H1 (cell line): ENCODE data around the gene EGFR. TPM values are rescaled to one million over a fixed set of nuclear protein-coding genes. Genes with fewer than 3 reads are reported as not detected.

Experiments used
- CTCF ChIA-PET: fragments of 300-600 bp; sonication (Branson Sonifier 250); formaldehyde crosslinking; loops from one replicate; lab custom pipeline; 2021; ENCODE audit not compliant: partially characterized antibody; lab: Charles Lee
- POLR2A ChIA-PET: fragments of 300-600 bp; sonication (Branson Sonifier 250); formaldehyde crosslinking; loops from one replicate; lab custom pipeline; 2021; ENCODE audit warnings: inconsistent platforms; ENCODE audit not compliant: partially characterized antibody; lab: Charles Lee
- DNase-seq, 2 experiments: peaks; one replicate each; pipeline versions ENCODE4 v3.0.0 to v3.0.0-alpha.2; 2010 to 2022; ENCODE audit warnings: low spot score in 2 of 2, low read depth in 1 of 2, mixed read lengths in 1 of 2
- FAIRE-seq: peaks from 2 replicates; lab custom pipeline; 2011; peaks lifted over from hg19 to GRCh38; lab: Jason Lieb, UNC
- H2AFZ ChIP-seq: 2 replicates; pipeline ENCODE4 v1.8.1; 2012; ENCODE audit warnings: low read length, inconsistent platforms
- H2AK5ac ChIP-seq: 2 replicates; pipeline ENCODE4 v1.6.1; 2013; ENCODE audit warnings: low read depth, low read length
- H2BK120ac ChIP-seq: replicated peaks from 2 replicates; pipeline ENCODE3; 2013; ENCODE audit warnings: low read depth, low read length, inconsistent platforms
- H2BK12ac ChIP-seq: 2 replicates; pipeline ENCODE4 v1.6.1; 2013; ENCODE audit warnings: low read depth, low read length
- H2BK15ac ChIP-seq: 2 replicates; pipeline ENCODE4 v1.6.1; 2013; ENCODE audit warnings: low read length
- H2BK20ac ChIP-seq: 2 replicates; pipeline ENCODE4 v1.6.1; 2013; ENCODE audit warnings: low read length
- H2BK5ac ChIP-seq: 2 replicates; pipeline ENCODE4 v1.6.1; 2013; ENCODE audit warnings: low read depth, low read length
- H3K14ac ChIP-seq: 2 replicates; pipeline ENCODE4 v1.6.1; 2013; ENCODE audit warnings: inconsistent platforms; ENCODE audit not compliant: insufficient read length
- H3K18ac ChIP-seq: 2 replicates; pipeline ENCODE4 v1.6.1; 2013; ENCODE audit warnings: low read length; ENCODE audit errors: extremely low read depth
- H3K23ac ChIP-seq: 2 replicates; pipeline ENCODE4 v1.6.1; 2013; ENCODE audit warnings: inconsistent platforms; ENCODE audit not compliant: insufficient read length
- H3K23me2 ChIP-seq: 2 replicates; pipeline ENCODE4 v1.6.1; 2013; ENCODE audit warnings: low read depth, low read length
- H3K27ac ChIP-seq: 2 replicates; pipeline ENCODE4 v1.6.1; 2011; ENCODE audit warnings: low read depth, low read length, inconsistent platforms
- H3K27me3 ChIP-seq, 4 experiments: replicated peaks in 1 of 4; 1 replicate in 1 of 4; 2 replicates in 3 of 4; pipeline versions ENCODE4 v1.6.1 to v1.8.1; 2011 to 2013; ENCODE audit warnings: low read length in 3 of 4, mild to moderate bottlenecking in 3 of 4, inconsistent platforms in 2 of 4, mixed read lengths in 2 of 4, moderate library complexity in 1 of 4; ENCODE audit not compliant: control insufficient read depth in 3 of 4, insufficient read depth in 3 of 4; ENCODE audit errors: extremely low read depth in 1 of 4
- H3K36me3 ChIP-seq, 4 experiments: 2 replicates each; pipeline versions ENCODE4 v1.6.1 to v1.8.1; 2011 to 2013; ENCODE audit warnings: mild to moderate bottlenecking in 4 of 4, low read length in 3 of 4, moderate library complexity in 2 of 4, control low read depth in 1 of 4, inconsistent platforms in 1 of 4; ENCODE audit not compliant: insufficient read depth in 4 of 4, control insufficient read depth in 2 of 4
- H3K4ac ChIP-seq: replicated peaks from 2 replicates; pipeline ENCODE3; 2013; ENCODE audit warnings: low read length, low read depth, mixed read lengths, inconsistent platforms; ENCODE audit not compliant: insufficient read length
- H3K4me1 ChIP-seq, 4 experiments: replicated peaks in 1 of 4; 1 replicate in 1 of 4; 2 replicates in 3 of 4; pipeline versions ENCODE4 v1.6.1 to v1.8.1; 2011 to 2013; ENCODE audit warnings: low read length in 3 of 4, inconsistent platforms in 2 of 4, mixed read lengths in 1 of 4; ENCODE audit not compliant: insufficient read depth in 4 of 4, control insufficient read depth in 3 of 4
- H3K4me2 ChIP-seq, 2 experiments: 2 replicates each; pipeline versions ENCODE4 v1.6.1 to v1.8.1; 2011 to 2013; ENCODE audit warnings: low read depth in 2 of 2, low read length in 2 of 2, control low read depth in 1 of 2, inconsistent platforms in 1 of 2, mild to moderate bottlenecking in 1 of 2; ENCODE audit not compliant: insufficient read depth in 1 of 2
- H3K4me3 ChIP-seq, 4 experiments: fragments of 200-600, 300-600 bp in 1 of 4; sonication (generic), shearing (Covaris generic), sonication (Bioruptor Twin) in 1 of 4; 2 replicates each; pipeline versions ENCODE4 v1.5.1 to v1.8.1; 2011 to 2016; ENCODE audit warnings: low read length in 4 of 4, low read depth in 3 of 4, control low read depth in 2 of 4, inconsistent platforms in 2 of 4, mild to moderate bottlenecking in 2 of 4, mixed read lengths in 1 of 4, moderate library complexity in 1 of 4; ENCODE audit not compliant: insufficient read depth in 2 of 4; ENCODE audit errors: extremely low read depth in 1 of 4
- H3K56ac ChIP-seq: replicated peaks from 2 replicates; pipeline ENCODE3; 2013; ENCODE audit warnings: low read depth, mild to moderate bottlenecking, mixed read lengths, low read length, inconsistent platforms; ENCODE audit not compliant: insufficient read length
- H3K79me1 ChIP-seq: 2 replicates; pipeline ENCODE4 v1.6.1; 2013; ENCODE audit warnings: low read depth, low read length, control low read depth
- H3K79me2 ChIP-seq, 2 experiments: 2 replicates each; pipeline versions ENCODE4 v1.6.1 to v1.8.1; 2012 to 2013; ENCODE audit warnings: low read length in 2 of 2, mild to moderate bottlenecking in 2 of 2, inconsistent platforms in 1 of 2; ENCODE audit not compliant: insufficient read depth in 2 of 2, control insufficient read depth in 1 of 2
- H3K9ac ChIP-seq, 4 experiments: replicated peaks in 1 of 4; 1 replicate in 1 of 4; 2 replicates in 3 of 4; pipeline versions ENCODE4 v1.6.1 to v1.8.1; 2011 to 2013; ENCODE audit warnings: low read depth in 3 of 4, low read length in 3 of 4, control low read depth in 2 of 4, mild to moderate bottlenecking in 2 of 4, moderate library complexity in 2 of 4, inconsistent platforms in 1 of 4; ENCODE audit errors: extremely low read depth in 1 of 4
- H3K9me3 ChIP-seq, 2 experiments: 2 replicates each; pipeline versions ENCODE4 v1.6.1 to v1.8.1; 2012 to 2013; ENCODE audit warnings: mild to moderate bottlenecking in 2 of 2, moderate library complexity in 2 of 2, control low read depth in 1 of 2, inconsistent platforms in 1 of 2, low read depth in 1 of 2, low read length in 1 of 2, mixed read lengths in 1 of 2; ENCODE audit not compliant: insufficient read depth in 2 of 2
- H4K20me1 ChIP-seq, 2 experiments: replicated peaks in 1 of 2; 2 replicates each; pipeline versions ENCODE3 to v1.8.1; 2011 to 2013; ENCODE audit warnings: inconsistent platforms in 2 of 2, low read length in 2 of 2, mild to moderate bottlenecking in 1 of 2; ENCODE audit not compliant: insufficient read depth in 2 of 2, control insufficient read depth in 1 of 2
- H4K5ac ChIP-seq: 2 replicates; pipeline ENCODE4 v1.6.1; 2013; ENCODE audit warnings: low read length, low read depth, mixed read lengths, inconsistent platforms; ENCODE audit not compliant: insufficient read length
- H4K8ac ChIP-seq: 2 replicates; pipeline ENCODE4 v1.8.0; 2013; ENCODE audit warnings: mild to moderate bottlenecking, moderate library complexity, low read length, inconsistent platforms; ENCODE audit not compliant: insufficient read depth; ENCODE audit errors: extremely low read depth
- H4K91ac ChIP-seq: replicated peaks from 2 replicates; pipeline ENCODE3; 2013; ENCODE audit warnings: low read length, mixed read lengths, inconsistent platforms; ENCODE audit not compliant: insufficient read length
- BRCA1 ChIP-seq: IDR thresholded peaks from 2 replicates; pipeline ENCODE4 v1.6.1; 2012; ENCODE audit warnings: low read depth, low read length, improper control_type of control experiment
- CBX8 ChIP-seq: fragments of 300-800, 300-1000 bp; sonication (generic); IDR thresholded peaks from 2 replicates; pipeline ENCODE4 v1.7.1; 2016; ENCODE audit warnings: low read depth, low read length, borderline replicate concordance
- CHD1 ChIP-seq: IDR thresholded peaks from 2 replicates; pipeline ENCODE4 v1.6.1; 2012; ENCODE audit warnings: low read depth, low read length, improper control_type of control experiment
- GABPA ChIP-seq: IDR thresholded peaks from 2 replicates; pipeline ENCODE4 v1.6.1; 2011; ENCODE audit warnings: mild to moderate bottlenecking, low read length, moderate library complexity, borderline replicate concordance; ENCODE audit not compliant: insufficient read depth
- HDAC6 ChIP-seq: IDR thresholded peaks from one replicate; pipeline ENCODE4 v1.7.1; 2012; ENCODE audit warnings: low read depth, mild to moderate bottlenecking, inconsistent platforms, low read length, moderate library complexity
- MAX ChIP-seq: IDR thresholded peaks from 2 replicates; pipeline ENCODE4 v1.6.1; 2012; ENCODE audit warnings: inconsistent platforms
- NANOG ChIP-seq: IDR thresholded peaks from 2 replicates; pipeline ENCODE4 v1.6.1; 2011; ENCODE audit warnings: low read length, low read depth, mild to moderate bottlenecking, inconsistent platforms; ENCODE audit not compliant: insufficient read depth, poor library complexity, severe bottlenecking
- PHF8 ChIP-seq: fragments of 200-600 bp; sonication (generic); conservative IDR thresholded peaks from 2 replicates; pipeline ENCODE4 v1.7.1; 2012; ENCODE audit warnings: low read depth, mild to moderate bottlenecking, inconsistent platforms, low read length, moderate library complexity
- POU5F1 ChIP-seq: IDR thresholded peaks from 2 replicates; pipeline ENCODE4 v1.6.1; 2011; ENCODE audit warnings: low read depth, mild to moderate bottlenecking, low read length, moderate library complexity
- RFX5 ChIP-seq: IDR thresholded peaks from 2 replicates; pipeline ENCODE4 v1.6.1; 2011; ENCODE audit warnings: low read depth, low read length, improper control_type of control experiment, borderline replicate concordance
- SP4 ChIP-seq: IDR thresholded peaks from 2 replicates; pipeline ENCODE4 v1.6.1; 2012; ENCODE audit warnings: low read length, inconsistent platforms
- SUZ12 ChIP-seq: fragments of 200-600 bp; sonication (generic); IDR thresholded peaks from 2 replicates; pipeline ENCODE4 v1.6.1; 2012; ENCODE audit warnings: mild to moderate bottlenecking, inconsistent platforms, low read length, moderate library complexity, mixed read lengths
- ZNF274 ChIP-seq: IDR thresholded peaks from 2 replicates; pipeline ENCODE4 v1.7.0; 2012; ENCODE audit warnings: low read length, borderline replicate concordance; ENCODE audit errors: extremely low read depth
- WGBS, 2 experiments: shearing (Covaris generic) in 1 of 2; methylation state at CpG; one replicate each; pipeline versions ENCODE4 v1.1.6 to v1.1.7; 2013 to 2015; ENCODE audit warnings: low lambda C conversion rate in 2 of 2, mixed read lengths in 2 of 2, inconsistent platforms in 1 of 2, low coverage in 1 of 2, missing lambda C conversion rate in 1 of 2; ENCODE audit not compliant: insufficient replicate concordance in 2 of 2, insufficient coverage in 1 of 2, insufficient read length in 1 of 2; ENCODE audit errors: extremely low coverage in 1 of 2, missing lambda C conversion rate in 1 of 2; 5-methylcytosine and 5-hydroxymethylcytosine counted together
- polyA plus RNA-seq, 7 experiments: library from polyadenylated mRNA; depleted of rRNA in 3 of 7; stranded (reverse) in 5 of 7; unstranded in 2 of 7; fragments of >200 nt in 5 of 7; fragments of 200-250 nt in 2 of 7; gene quantifications; 1 replicate in 5 of 7; 2 replicates in 1 of 7; 4 replicates in 1 of 7; pipeline versions ENCODE4 v1.2.1 to v1.2.3, GENCODE V29; 2011 to 2013; ENCODE audit warnings: missing spikeins in 2 of 7, mixed read lengths in 2 of 7
- total RNA-seq: library from RNA; stranded (reverse); fragmentation: NEBNext Ultra II Directional; extraction: Animal tissue kit (Norgen Biotek cat#: 25700); gene quantifications from 2 replicates; pipeline ENCODE4 v1.2.1, GENCODE V29; 2021

EGFR gene
- total and polyA plus RNA-seq, 2 of the 8 experiments (the other 6 are each of a cell fraction or from before 2014, with no cell fraction given), result 1.9 to 5.8 TPM

GRCh38 chr7:55178292-55178862 is 159.6 kb downstream of the EGFR start:
- Histone ChIP-seq H2BK12ac (no peak overlapping the region), H3K79me2 (no peaks in the 10 kb centered on the region), H4K5ac (no peak overlapping the region), H3K79me1 (no peaks in the 10 kb centered on the region), H3K23me2 (no peaks in the 10 kb centered on the region), H4K91ac (no peak overlapping the region), H3K27me3 (no peaks in the 10 kb centered on the region), H3K4me3 (no peak overlapping the region), H3K36me3 (no peaks in the 10 kb centered on the region), H3K56ac (no peak overlapping the region), H3K9me3 (no peaks in the 10 kb centered on the region), H2BK120ac (no peak overlapping the region), H3K4me2 (no peak overlapping the region), H2BK20ac (no peak overlapping the region), H2BK5ac (no peak overlapping the region), H2BK15ac (no peak overlapping the region), H4K8ac (no peak overlapping the region), H2AK5ac (no peak overlapping the region), H4K20me1 (no peaks in the 10 kb centered on the region), H3K9ac (no peak overlapping the region), H2AFZ (no peak overlapping the region), H3K18ac (no peak overlapping the region), H3K4me1 (no peaks in the 10 kb centered on the region; a peak in 2 of 7 replicates), H3K23ac (no peak overlapping the region), H3K14ac (no peak overlapping the region), H3K27ac (no peak overlapping the region), H3K4ac (no peak overlapping the region)
- DNase-seq, result no peak
- CTCF ChIA-PET, result interaction anchor here (0.9 kb wide), 1 partner anchor 34 kb away, joined by 4 read pairs; no protein-coding TSS in a partner anchor
- POLR2A ChIA-PET, result no interaction called here
- FAIRE-seq, result no peak
- 94% methylated on average over 8 of the region's 8 CpGs; no CpG with 5 or more reads in 1 of the 2 experiments for WGBS, 2 experiments
- TF ChIP-seq ZNF274 (no peak), GABPA (no peak), PHF8 (no peak), RFX5 (no peak), CHD1 (no peak), SUZ12 (no peak), POU5F1 (no peak), BRCA1 (no peak), NANOG (no peak), HDAC6 (no peak), MAX (no peak), CBX8 (no peak), SP4 (no peak)
